DMS79 (cell line): ENCODE measurements around the gene ADAMTSL1.

Experiments
- DNase-seq: peaks from one replicate; lab custom pipeline; 2025; lab: John Stamatoyannopoulos, UW

ADAMTSL1 gene

GRCh38 chr9:18461496-18461895, 12.5 kb upstream of the ADAMTSL1 start:
- no peak for DNase-seq

GRCh38 chr9:18463991-18464390, 10.0 kb upstream of the ADAMTSL1 start:
- DNase-seq, result no peak

GRCh38 chr9:18466101-18466500, 7.9 kb upstream of the ADAMTSL1 start:
- no peak for DNase-seq

- no peak for DNase-seq
Observed at GRCh38 chr9:18467696-18468095, 6.3 kb upstream of the ADAMTSL1 start.

GRCh38 chr9:18472435-18472834, 1.5 kb upstream of the ADAMTSL1 start:
- DNase-seq, result no peak

GRCh38 chr9:18472841-18473251, 1.1 kb upstream of the ADAMTSL1 start:
- no peak for DNase-seq

GRCh38 chr9:18474783-18475182, 830 bp downstream of the ADAMTSL1 start:
- DNase-seq, result no peak

GRCh38 chr9:18477121-18477660, 3.2 kb downstream of the ADAMTSL1 start:
- no peak for DNase-seq

GRCh38 chr9:18477719-18478118, 3.8 kb downstream of the ADAMTSL1 start:
- DNase-seq, result no peak

GRCh38 chr9:18478501-18479361, 4.8 kb downstream of the ADAMTSL1 start:
- no peak for DNase-seq

GRCh38 chr9:18479405-18479804, 5.5 kb downstream of the ADAMTSL1 start:
- DNase-seq, result no peak

- no peak for DNase-seq
Observed at GRCh38 chr9:18480662-18481093, 6.7 kb downstream of the ADAMTSL1 start.

GRCh38 chr9:18482371-18482770, 8.4 kb downstream of the ADAMTSL1 start:
- DNase-seq, result no peak

GRCh38 chr9:18485714-18486113, 11.8 kb downstream of the ADAMTSL1 start:
- DNase-seq, result no peak

- no peak for DNase-seq
Observed at GRCh38 chr9:18487611-18488010, 13.7 kb downstream of the ADAMTSL1 start.

GRCh38 chr9:18488886-18489285, 14.9 kb downstream of the ADAMTSL1 start:
- DNase-seq, result no peak

- no peak for DNase-seq
Observed at GRCh38 chr9:18489861-18490260, 15.9 kb downstream of the ADAMTSL1 start.

GRCh38 chr9:18490641-18491370, 16.9 kb downstream of the ADAMTSL1 start:
- DNase-seq, result no peak

- no peak for DNase-seq
Observed at GRCh38 chr9:18492612-18493011, 18.7 kb downstream of the ADAMTSL1 start.

- DNase-seq, result no peak
Observed at GRCh38 chr9:18493451-18493993, 19.6 kb downstream of the ADAMTSL1 start.

GRCh38 chr9:18495065-18495464, 21.1 kb downstream of the ADAMTSL1 start:
- no peak for DNase-seq

GRCh38 chr9:18496256-18497000, 22.5 kb downstream of the ADAMTSL1 start:
- DNase-seq, result no peak
